Ishikawa (cell line): Measurements from ENCODE around the gene PRRC1.

Experiments
- CEBPB ChIP-seq: IDR thresholded peaks from 2 replicates; pipeline ENCODE4 v1.6.1; 2012
- CREB1 ChIP-seq: IDR thresholded peaks from 2 replicates; pipeline ENCODE4 v1.6.1; 2012; ENCODE audit warnings: low read depth
- EGR1 ChIP-seq: IDR thresholded peaks from 2 replicates; pipeline ENCODE4 v1.6.1; 2012
- EP300 ChIP-seq: IDR thresholded peaks from 2 replicates; pipeline ENCODE4 v1.6.1; 2012; ENCODE audit warnings: borderline replicate concordance
- FOXM1 ChIP-seq: IDR thresholded peaks from 2 replicates; pipeline ENCODE4 v1.6.1; 2012; ENCODE audit warnings: low read depth, borderline replicate concordance
- NFIC ChIP-seq: IDR thresholded peaks from 2 replicates; pipeline ENCODE4 v1.6.1; 2012
- RAD21 ChIP-seq: IDR thresholded peaks from 2 replicates; pipeline ENCODE4 v1.6.1; 2012; ENCODE audit warnings: low read depth
- TAF1 ChIP-seq: IDR thresholded peaks from 2 replicates; pipeline ENCODE4 v1.6.1; 2012; ENCODE audit warnings: low read depth, mild to moderate bottlenecking
- TCF12 ChIP-seq: IDR thresholded peaks from 2 replicates; pipeline ENCODE4 v1.6.1; 2012; ENCODE audit warnings: low read depth
- TEAD4 ChIP-seq: IDR thresholded peaks from 2 replicates; pipeline ENCODE4 v1.6.1; 2012
- YY1 ChIP-seq: IDR thresholded peaks from 2 replicates; pipeline ENCODE4 v1.6.1; 2012; ENCODE audit warnings: low read depth
- ZBTB7A ChIP-seq: IDR thresholded peaks from 2 replicates; pipeline ENCODE4 v1.6.1; 2012; ENCODE audit warnings: low read depth
- TF ChIP-seq, protein P1 (sequence below): IDR thresholded peaks from 2 replicates; pipeline ENCODE4 v1.6.1; 2012
- TF ChIP-seq, protein P2 (sequence below): IDR thresholded peaks from 2 replicates; pipeline ENCODE4 v1.6.1; 2012
- TF ChIP-seq, protein P3 (sequence below): IDR thresholded peaks from 2 replicates; pipeline ENCODE4 v1.6.1; 2012; ENCODE audit warnings: low read depth, mild to moderate bottlenecking

Gene PRRC1

DNA sequence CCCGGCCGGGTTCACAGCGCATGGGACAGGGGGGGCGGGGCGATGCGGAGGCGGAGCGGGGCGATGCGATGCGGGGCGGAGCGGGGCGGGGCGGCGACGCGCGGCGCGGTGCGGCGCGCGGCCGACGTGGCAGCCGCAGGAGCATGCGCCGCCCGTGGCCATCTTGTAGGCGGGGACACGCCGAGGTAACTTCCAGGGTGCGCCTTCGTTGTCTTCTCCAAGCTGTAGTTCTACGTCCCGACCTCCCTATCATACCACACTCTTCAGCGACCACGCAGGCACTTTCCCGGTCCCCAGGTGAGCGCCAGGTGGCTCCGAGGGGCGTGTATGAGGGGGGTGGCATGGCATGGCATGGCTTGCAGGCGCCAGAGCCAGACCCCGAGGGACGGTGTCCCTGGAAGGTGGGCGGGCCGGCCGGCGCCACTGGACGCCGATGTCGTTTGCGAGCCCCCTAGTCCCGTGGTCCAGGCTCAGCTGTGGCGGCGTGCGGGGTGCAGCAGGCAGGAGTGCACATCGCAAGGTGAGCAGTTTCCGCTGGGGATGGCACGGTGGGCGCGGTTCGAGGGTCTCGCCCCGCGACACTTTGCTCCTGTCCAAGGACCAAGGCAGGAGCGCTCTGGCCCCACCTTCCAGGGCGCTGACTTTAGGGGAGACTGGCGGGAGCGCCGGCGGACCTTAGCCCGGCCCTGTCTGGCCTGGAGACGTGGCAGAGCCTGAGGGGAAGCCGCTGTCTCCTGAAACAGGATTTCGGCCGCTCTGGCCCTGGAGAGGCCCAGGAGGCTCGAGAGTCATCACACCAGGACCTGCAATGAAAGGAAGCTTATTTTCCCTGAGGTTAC is at the start of gene PRRC1:
TSS of gene PRRC1 (plus strand) at position 161 of the 839 bp plus-strand sequence. CDS start 5,840 bp downstream, outside the sequence.
- TF ChIP-seq CREB1 (no peak), TCF12 (no peak), CEBPB (no peak), TAF1 (no peak; the same call in 1 of the 2 replicates), ZBTB7A (0 out of 2 replicates have a peak, but pooled peaks have one; percentile 62), YY1 (peak; percentile 88), NFIC (no peak), FOXM1 (no peak)
- TF ChIP-seq, protein P1, sequence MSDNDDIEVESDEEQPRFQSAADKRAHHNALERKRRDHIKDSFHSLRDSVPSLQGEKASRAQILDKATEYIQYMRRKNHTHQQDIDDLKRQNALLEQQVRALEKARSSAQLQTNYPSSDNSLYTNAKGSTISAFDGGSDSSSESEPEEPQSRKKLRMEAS, result peak; percentile 63
- TF ChIP-seq, protein P2, sequence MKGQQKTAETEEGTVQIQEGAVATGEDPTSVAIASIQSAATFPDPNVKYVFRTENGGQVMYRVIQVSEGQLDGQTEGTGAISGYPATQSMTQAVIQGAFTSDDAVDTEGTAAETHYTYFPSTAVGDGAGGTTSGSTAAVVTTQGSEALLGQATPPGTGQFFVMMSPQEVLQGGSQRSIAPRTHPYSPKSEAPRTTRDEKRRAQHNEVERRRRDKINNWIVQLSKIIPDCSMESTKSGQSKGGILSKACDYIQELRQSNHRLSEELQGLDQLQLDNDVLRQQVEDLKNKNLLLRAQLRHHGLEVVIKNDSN, result no peak; the same call in 1 of the 2 replicates

DNA sequence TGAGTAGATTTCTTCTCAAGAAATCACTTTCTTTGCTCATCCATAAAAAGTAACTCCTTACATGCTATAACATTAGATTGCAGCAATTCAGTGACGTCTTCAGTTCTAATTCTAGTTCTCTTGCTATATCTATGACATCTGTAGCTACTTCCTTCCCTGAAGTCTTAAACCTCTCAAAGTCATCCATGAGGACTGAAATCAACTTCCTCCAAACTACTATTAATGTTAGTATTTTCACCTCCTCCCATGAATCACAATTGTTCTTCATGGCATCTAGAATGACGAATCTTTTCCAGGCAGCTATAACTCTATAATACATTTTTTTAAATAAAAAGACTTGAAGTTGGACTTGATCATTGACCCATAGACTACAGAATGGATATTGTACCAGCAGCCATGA is 46.2 kb upstream of the PRRC1 start:
- TF ChIP-seq NFIC (no peak), TAF1 (no peak), EGR1 (no peak), YY1 (no peak), RAD21 (no peak), TEAD4 (no peak), CEBPB (no peak), EP300 (no peak), TCF12 (no peak)
- TF ChIP-seq, protein P1, result no peak
- TF ChIP-seq, protein P3, sequence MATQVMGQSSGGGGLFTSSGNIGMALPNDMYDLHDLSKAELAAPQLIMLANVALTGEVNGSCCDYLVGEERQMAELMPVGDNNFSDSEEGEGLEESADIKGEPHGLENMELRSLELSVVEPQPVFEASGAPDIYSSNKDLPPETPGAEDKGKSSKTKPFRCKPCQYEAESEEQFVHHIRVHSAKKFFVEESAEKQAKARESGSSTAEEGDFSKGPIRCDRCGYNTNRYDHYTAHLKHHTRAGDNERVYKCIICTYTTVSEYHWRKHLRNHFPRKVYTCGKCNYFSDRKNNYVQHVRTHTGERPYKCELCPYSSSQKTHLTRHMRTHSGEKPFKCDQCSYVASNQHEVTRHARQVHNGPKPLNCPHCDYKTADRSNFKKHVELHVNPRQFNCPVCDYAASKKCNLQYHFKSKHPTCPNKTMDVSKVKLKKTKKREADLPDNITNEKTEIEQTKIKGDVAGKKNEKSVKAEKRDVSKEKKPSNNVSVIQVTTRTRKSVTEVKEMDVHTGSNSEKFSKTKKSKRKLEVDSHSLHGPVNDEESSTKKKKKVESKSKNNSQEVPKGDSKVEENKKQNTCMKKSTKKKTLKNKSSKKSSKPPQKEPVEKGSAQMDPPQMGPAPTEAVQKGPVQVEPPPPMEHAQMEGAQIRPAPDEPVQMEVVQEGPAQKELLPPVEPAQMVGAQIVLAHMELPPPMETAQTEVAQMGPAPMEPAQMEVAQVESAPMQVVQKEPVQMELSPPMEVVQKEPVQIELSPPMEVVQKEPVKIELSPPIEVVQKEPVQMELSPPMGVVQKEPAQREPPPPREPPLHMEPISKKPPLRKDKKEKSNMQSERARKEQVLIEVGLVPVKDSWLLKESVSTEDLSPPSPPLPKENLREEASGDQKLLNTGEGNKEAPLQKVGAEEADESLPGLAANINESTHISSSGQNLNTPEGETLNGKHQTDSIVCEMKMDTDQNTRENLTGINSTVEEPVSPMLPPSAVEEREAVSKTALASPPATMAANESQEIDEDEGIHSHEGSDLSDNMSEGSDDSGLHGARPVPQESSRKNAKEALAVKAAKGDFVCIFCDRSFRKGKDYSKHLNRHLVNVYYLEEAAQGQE, result no peak
- TF ChIP-seq, protein P2, result no peak

DNA sequence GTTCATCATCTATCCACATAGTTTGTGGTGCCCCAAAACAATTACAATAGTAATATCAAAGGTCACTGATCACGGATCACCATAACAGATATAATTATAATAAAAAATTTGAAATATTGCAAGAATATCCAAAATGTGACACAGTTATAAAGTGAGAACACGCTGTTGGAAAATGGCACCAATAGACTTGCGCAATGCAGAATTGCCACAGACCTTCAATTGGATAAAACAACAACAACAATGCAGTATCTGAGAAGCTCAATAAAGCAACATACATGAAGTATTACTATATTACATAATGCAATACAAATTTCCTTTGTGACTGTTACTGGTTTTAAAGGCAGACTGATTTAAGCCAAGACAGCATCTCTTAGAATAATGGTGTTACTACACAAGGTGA is 44.7 kb upstream of the PRRC1 start:
- TF ChIP-seq, protein P2, result no peak
- TF ChIP-seq FOXM1 (no peak), TEAD4 (no peak)
- TF ChIP-seq, protein P1, result no peak

DNA sequence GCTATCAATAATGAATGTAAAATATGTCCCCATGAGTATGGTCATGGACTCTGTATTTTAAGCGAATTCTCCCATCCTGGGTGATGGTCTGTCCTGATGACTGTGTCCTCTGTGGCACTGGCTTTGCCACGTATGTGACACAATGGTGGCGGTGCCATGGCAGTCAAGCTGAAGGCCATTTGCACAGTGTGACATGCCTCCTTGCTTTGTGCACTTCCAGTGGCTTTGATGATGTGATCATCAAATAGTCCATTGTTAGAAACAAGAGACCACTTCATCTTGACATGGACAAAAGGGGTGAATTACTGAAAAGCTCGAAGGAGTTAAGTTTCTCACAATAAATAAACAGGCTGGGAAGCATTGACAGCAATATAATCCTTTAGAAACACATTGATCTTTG is 31.0 kb upstream of the PRRC1 start:
- TF ChIP-seq ZBTB7A (no peak), CREB1 (no peak), NFIC (no peak), TEAD4 (no peak), RAD21 (no peak), TCF12 (no peak), TAF1 (no peak), EGR1 (no peak), EP300 (no peak), YY1 (no peak), CEBPB (no peak), FOXM1 (no peak)
- TF ChIP-seq, protein P2, result no peak
- TF ChIP-seq, protein P1, result no peak
- TF ChIP-seq, protein P3, result no peak
